ENCODE results near the gene AGAP1.

DNA sequence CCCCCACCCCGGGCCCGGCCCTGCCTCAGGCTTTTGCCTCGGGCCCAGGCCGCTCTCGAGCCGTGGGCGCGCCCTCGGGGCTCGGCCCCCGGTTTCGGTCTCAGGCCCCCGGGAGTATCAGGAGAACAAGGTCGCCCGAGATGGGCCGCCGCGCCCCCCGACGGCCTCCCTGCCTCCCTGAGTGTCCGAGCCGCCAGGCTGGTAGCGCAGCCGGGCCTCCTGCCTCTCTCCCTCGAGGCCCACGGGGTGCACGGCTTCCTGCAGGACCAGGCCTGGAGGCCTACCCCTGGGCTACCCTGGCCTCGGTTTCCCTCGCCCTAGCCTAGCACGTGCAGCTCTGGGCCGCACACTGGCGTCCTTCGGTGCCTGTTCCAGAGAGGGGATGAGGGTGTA, 665.9 kb downstream of the AGAP1 start:
- no peak for TF ChIP-seq POLR2A (IDR thresholded peaks at IDR 0.05)
- TF ChIP-seq POLR2AphosphoS5 (IDR thresholded peaks at IDR 0.05), result no peak
- TF ChIP-seq EP300 (IDR thresholded peaks at IDR 0.05), result no peak
